A549 (cell line): ENCODE results near the gene TTC13. TPM values are rescaled to one million over a fixed set of nuclear protein-coding genes. Genes with fewer than 3 reads are reported as not detected.

Source experiments
- ATAC-seq, 2 experiments: fragments of 200-7000 bp in 1 of 2; fragments of >200 bp in 1 of 2; cut with Nextera tagmentation in 1 of 2; cut with Tn5 transposase in 1 of 2; 3 replicates each; pipeline versions ENCODE4 v1.8.0 to v1.9.1; 2018 to 2020; ENCODE audit warnings: mild to moderate bottlenecking in 1 of 2, moderate library complexity in 1 of 2
- CTCF ChIA-PET: fragments of 300-600 bp; sonication (Branson Sonifier 250); formaldehyde crosslinking; extraction: SDS; loops from one replicate; lab custom pipeline; 2021; ENCODE audit warnings: antibody characterized with exemption, inconsistent platforms; lab: Yijun Ruan, JAX
- POLR2A ChIA-PET: fragments of 350-600 bp; formaldehyde crosslinking; extraction: SDS; loops from one replicate; lab custom pipeline; 2021; ENCODE audit warnings: antibody characterized with exemption, inconsistent platforms; lab: Yijun Ruan, JAX
- DNase-seq, 2 experiments: peaks; one replicate each; pipeline versions ENCODE4 v3.0.0 to v3.0.0-alpha.2; 2011 to 2016; ENCODE audit warnings: low read depth in 1 of 2, low spot score in 1 of 2
- FAIRE-seq: peaks from 2 replicates; lab custom pipeline; 2011; peaks lifted over from hg19 to GRCh38; lab: Jason Lieb, UNC
- H3K27ac ChIP-seq, 2 experiments: fragments of >200 bp; sonication (Bioruptor Twin); formaldehyde crosslinking; 3 replicates each; pipeline ENCODE4 v1.5.1; 2016 to 2017
- H3K4me1 ChIP-seq: fragments of >200 bp; sonication (Bioruptor Twin); formaldehyde crosslinking; 3 replicates; pipeline ENCODE4 v1.6.1; 2016
- H3K4me2 ChIP-seq: fragments of >200 bp; sonication (Bioruptor Twin); formaldehyde crosslinking; 3 replicates; pipeline ENCODE4 v1.6.1; 2016
- H3K4me3 ChIP-seq: fragments of >200 bp; sonication (Bioruptor Twin); formaldehyde crosslinking; 3 replicates; pipeline ENCODE4 v1.5.1; 2016
- H3K9me3 ChIP-seq: fragments of >200 bp; sonication (Bioruptor Twin); formaldehyde crosslinking; 3 replicates; pipeline ENCODE4 v1.6.1; 2016
- CEBPB ChIP-seq, 2 experiments: fragments of >200 bp in 1 of 2; sonication (Bioruptor Twin) in 1 of 2; formaldehyde crosslinking in 1 of 2; IDR thresholded peaks; 2 replicates each; pipeline ENCODE4 v1.6.1; 2012 to 2016
- CTCF ChIP-seq: fragments of >200 bp; sonication (Bioruptor Twin); formaldehyde crosslinking; IDR thresholded peaks from 3 replicates; pipeline ENCODE4 v1.5.1; 2016
- ELK1 ChIP-seq: fragments of 150-350 bp; IDR thresholded peaks from 2 replicates; pipeline ENCODE4 v1.6.1; 2014; ENCODE audit warnings: low read depth, mild to moderate bottlenecking, low read length
- EP300 ChIP-seq, 2 experiments: fragments of >200 bp; sonication (Bioruptor Twin); formaldehyde crosslinking; IDR thresholded peaks; 2 replicates in 1 of 2; 3 replicates in 1 of 2; pipeline ENCODE4 v1.6.1; 2016 to 2017
- ESRRA ChIP-seq: fragments of 150-350 bp; IDR thresholded peaks from 2 replicates; pipeline ENCODE4 v1.6.1; 2014; ENCODE audit warnings: mild to moderate bottlenecking, low read length, borderline replicate concordance
- FOSB ChIP-seq: fragments of 250-450 bp; sonication (Bioruptor Pico); IDR thresholded peaks from 2 replicates; pipeline ENCODE4 v1.5.0; 2020; ENCODE audit warnings: mild to moderate bottlenecking, moderate library complexity
- FOSL2 ChIP-seq, 2 experiments: fragments of 450-650 bp in 1 of 2; fragments of >200 bp in 1 of 2; sonication (Bioruptor Twin) in 1 of 2; formaldehyde crosslinking; IDR thresholded peaks; 2 replicates each; pipeline versions ENCODE4 v1.5.0 to v1.6.1; 2016 to 2020; ENCODE audit warnings: mild to moderate bottlenecking in 1 of 2, moderate library complexity in 1 of 2
- GATA3 ChIP-seq: IDR thresholded peaks from 2 replicates; pipeline ENCODE4 v1.6.1; 2012; ENCODE audit warnings: borderline replicate concordance
- HDAC2 ChIP-seq: fragments of 200-600 bp; sonication (generic); IDR thresholded peaks from 2 replicates; pipeline ENCODE4 v1.6.1; 2016
- HMGXB4 ChIP-seq: fragments of 250-450 bp; sonication (Bioruptor Pico); IDR thresholded peaks from 2 replicates; pipeline ENCODE4 v1.5.0; 2021; ENCODE audit warnings: mild to moderate bottlenecking, moderate library complexity, borderline replicate concordance
- JUNB ChIP-seq: fragments of >200 bp; sonication (Bioruptor Twin); formaldehyde crosslinking; IDR thresholded peaks from 2 replicates; pipeline ENCODE4 v1.6.1; 2016
- KDM1A ChIP-seq: fragments of 200-600 bp; sonication (generic); IDR thresholded peaks from 2 replicates; pipeline ENCODE4 v1.6.1; 2016; ENCODE audit warnings: low read depth, mild to moderate bottlenecking
- MAFK ChIP-seq: fragments of 450-650 bp; IDR thresholded peaks from 2 replicates; pipeline ENCODE4 v1.6.1; 2014; ENCODE audit not compliant: partially characterized antibody
- MYC ChIP-seq: IDR thresholded peaks from 2 replicates; pipeline ENCODE4 v1.6.1; 2012; ENCODE audit warnings: mild to moderate bottlenecking, inconsistent platforms, low read length, improper control_type of control experiment, borderline replicate concordance
- NPAS2 ChIP-seq: fragments of 250-450 bp; sonication (Bioruptor Pico); IDR thresholded peaks from 2 replicates; pipeline ENCODE4 v1.8.0; 2022; ENCODE audit warnings: mild to moderate bottlenecking, moderate library complexity, borderline replicate concordance
- PBX3 ChIP-seq: IDR thresholded peaks from 2 replicates; pipeline ENCODE4 v1.6.1; 2012
- POLR2AphosphoS2 ChIP-seq: conservative IDR thresholded peaks from 2 replicates; pipeline ENCODE4 v1.6.1; 2012; ENCODE audit warnings: low read length, improper control_type of control experiment, inconsistent platforms
- RAD21 ChIP-seq, 2 experiments: fragments of >200 bp in 1 of 2; sonication (Bioruptor Twin) in 1 of 2; formaldehyde crosslinking in 1 of 2; IDR thresholded peaks in 1 of 2; conservative IDR thresholded peaks in 1 of 2; 2 replicates in 1 of 2; 3 replicates in 1 of 2; pipeline ENCODE4 v1.6.1; 2012 to 2018; ENCODE audit warnings: inconsistent platforms in 1 of 2
- RCOR1 ChIP-seq: fragments of 150-350 bp; IDR thresholded peaks from 2 replicates; pipeline ENCODE4 v1.6.1; 2014; ENCODE audit warnings: antibody characterized with exemption, low read length, low read depth
- RNF2 ChIP-seq: fragments of 200-600 bp; sonication (generic); IDR thresholded peaks from 2 replicates; pipeline ENCODE4 v1.6.1; 2016; ENCODE audit warnings: low read depth, mild to moderate bottlenecking, antibody characterized with exemption, moderate library complexity, borderline replicate concordance
- SMC3 ChIP-seq: fragments of >200 bp; sonication (Bioruptor Twin); formaldehyde crosslinking; IDR thresholded peaks from 3 replicates; pipeline ENCODE4 v1.6.1; 2018; ENCODE audit warnings: inconsistent platforms
- ZSCAN20 ChIP-seq: fragments of 250-450 bp; sonication (Bioruptor Pico); IDR thresholded peaks from 2 replicates; pipeline ENCODE4 v1.8.0; 2022; ENCODE audit warnings: mild to moderate bottlenecking, moderate library complexity
- WGBS: methylation state at CpG from one replicate; pipeline ENCODE4 v1.1.6; 2017; ENCODE audit errors: missing lambda C conversion rate; 5-methylcytosine and 5-hydroxymethylcytosine counted together
- polyA plus RNA-seq, 4 experiments: library from polyadenylated mRNA; depleted of rRNA in 3 of 4; stranded (reverse); fragments of >200 nt; fragmentation: RNase III in 1 of 4; extraction: RNeasy Plus Mini Kit Qiagen cat#74134 plus additional on column Dnase treatment in 1 of 4; gene quantifications; 2 replicates in 3 of 4; 3 replicates in 1 of 4; pipeline ENCODE4 v1.2.3, GENCODE V29; 2011 to 2017

The TTC13 gene
- polyA plus RNA-seq, 2 of the 4 experiments (the other 2 are of a cell fraction): 12.5 to 22.7 TPM

GRCh38 chr1:230917284-230918135, 61.2 kb downstream of the TTC13 start:
- POLR2A ChIA-PET: no interaction called here
- FAIRE-seq: no peak
- 49% methylated on average over 15 of the region's 15 CpGs for WGBS

GRCh38 chr1:230916587-230917283, 61.9 kb downstream of the TTC13 start:
- ChIA-PET POLR2A (no interaction called here), CTCF (interaction anchor here (0.6 to 2.7 kb wide), 18 partner anchors 8 to 689 kb away, joined by 3 to 7 read pairs (median 3); no protein-coding TSS in a partner anchor)
- Histone ChIP-seq H3K4me3 (no peak overlapping the region), H3K27ac (no peak overlapping the region), H3K9me3 (no peaks in the 10 kb centered on the region), H3K4me2 (no peak overlapping the region)
- no peak for TF ChIP-seq MAFK
- no peak for TF ChIP-seq CEBPB (IDR thresholded peaks at IDR 0.05)
- TF ChIP-seq FOSL2 (IDR thresholded peaks at IDR 0.05): no peak
- TF ChIP-seq FOSL2 (CRISPR knock-in tag; IDR thresholded peaks at IDR 0.05): no peak
- no peak for TF ChIP-seq POLR2AphosphoS2
- TF ChIP-seq ZSCAN20 (CRISPR knock-in tag): no peak
- TF ChIP-seq ELK1: no peak
- no peak for TF ChIP-seq RNF2
- TF ChIP-seq PBX3: no peak
- TF ChIP-seq GATA3: no peak
- no peak for TF ChIP-seq MYC
- TF ChIP-seq RCOR1: no peak
- no peak for TF ChIP-seq FOSB (CRISPR knock-in tag)
- no peak for TF ChIP-seq KDM1A
- TF ChIP-seq ESRRA: no peak
- TF ChIP-seq, all 56 proteins: peak for 0
- DNase-seq (no peak), FAIRE-seq (no peak), ATAC-seq (peak in 1 of 2 experiments; percentile 59; a peak in 3 of 6 replicates)
- no peaks in the 10 kb centered on the region for H3K4me1 ChIP-seq
- 89% methylated on average over 8 of the region's 8 CpGs for WGBS

More at GRCh38 chr1:230917284-230918135, 61.2 kb downstream of the TTC13 start:
- Histone ChIP-seq H3K27ac (no peak overlapping the region), H3K4me1 (no peaks in the 10 kb centered on the region), H3K9me3 (no peaks in the 10 kb centered on the region), H3K4me2 (no peak overlapping the region), H3K4me3 (no peak overlapping the region)
- peak; percentile 48 to 83 for DNase-seq
- CTCF ChIA-PET: interaction anchor here (0.6 to 2.7 kb wide), 13 partner anchors 16 to 293 kb away, joined by 3 to 9 read pairs (median 4); no protein-coding TSS in a partner anchor
- ATAC-seq: peak; percentile 86 to 95
- TF ChIP-seq HMGXB4 (no peak), NPAS2 (CRISPR knock-in tag) (no peak), JUNB (no peak), SMC3 (peak; percentile 60; the same call in 2 of the 3 replicates), EP300 (IDR thresholded peaks at IDR 0.05) (no peak), HDAC2 (no peak), RAD21 (conservative IDR thresholded peaks at IDR 0.05 in 1 of 2, IDR thresholded peaks at IDR 0.05 in 1 of 2) (peak; percentile 62 to 74), CTCF (peak; percentile 85)
